GM19468 (cell line): ENCODE results near the gene EFCAB8.

Experiments
- ATAC-seq: cut with Tn5 transposase; IDR thresholded peaks from one replicate; pipeline ENCODE4 v1.9.1; 2021; ENCODE audit warnings: mild to moderate bottlenecking, moderate library complexity, moderate number of reproducible peaks; ENCODE audit not compliant: unreplicated experiment; ENCODE audit errors: extremely low read depth

The EFCAB8 gene

GRCh38 chr20:32908334-32909292 is 49.9 kb downstream of the EFCAB8 start:
- no peak for ATAC-seq

- ATAC-seq = no peak
These were observed 50.7 kb downstream of the EFCAB8 start for GRCh38 chr20:32909451-32909850.

GRCh38 chr20:32909896-32910571 is 51.3 kb downstream of the EFCAB8 start:
- no peak for ATAC-seq

GRCh38 chr20:32911355-32911754 is 52.6 kb downstream of the EFCAB8 start:
- no peak for ATAC-seq

- ATAC-seq = no peak
These were observed 54.0 kb downstream of the EFCAB8 start for GRCh38 chr20:32912688-32913087.

GRCh38 chr20:32914031-32914430 is 55.3 kb downstream of the EFCAB8 start:
- ATAC-seq = no peak

GRCh38 chr20:32917191-32917950 is 58.6 kb downstream of the EFCAB8 start:
- ATAC-seq = no peak

GRCh38 chr20:32918296-32918695 is 59.6 kb downstream of the EFCAB8 start:
- no peak for ATAC-seq

- no peak for ATAC-seq
These were observed 60.0 kb downstream of the EFCAB8 start for GRCh38 chr20:32918751-32919150.

- no peak for ATAC-seq
These were observed 61.3 kb downstream of the EFCAB8 start for GRCh38 chr20:32920066-32920465.

- ATAC-seq = no peak
These were observed 62.0 kb downstream of the EFCAB8 start for GRCh38 chr20:32920530-32921298.

- no peak for ATAC-seq
These were observed 63.7 kb downstream of the EFCAB8 start for GRCh38 chr20:32922466-32922865.

GRCh38 chr20:32924781-32925180 is 66.1 kb downstream of the EFCAB8 start:
- no peak for ATAC-seq

- no peak for ATAC-seq
These were observed 66.9 kb downstream of the EFCAB8 start for GRCh38 chr20:32925481-32926196.

- ATAC-seq = no peak
These were observed 70.4 kb downstream of the EFCAB8 start for GRCh38 chr20:32929162-32929561.

GRCh38 chr20:32930181-32930580 is 71.5 kb downstream of the EFCAB8 start:
- no peak for ATAC-seq

GRCh38 chr20:32930701-32931100 is 72.0 kb downstream of the EFCAB8 start:
- ATAC-seq = no peak

- no peak for ATAC-seq
These were observed 75.9 kb downstream of the EFCAB8 start for GRCh38 chr20:32934580-32934979.

GRCh38 chr20:32941155-32941885 is 82.6 kb downstream of the EFCAB8 start:
- ATAC-seq = no peak
